Coronary artery (tissue), 2 donors: ENCODE results near the gene ESR2.

Source experiments
- DNase-seq: peaks from one replicate; pipeline ENCODE4 v3.0.0-alpha.2; 2017; ENCODE audit warnings: low spot score
- H3K27ac ChIP-seq, 2 donors: fragments of 200-600 bp; sonication (generic); one replicate each; pipeline ENCODE4 v1.5.1; 2016 to 2019
- H3K4me3 ChIP-seq: fragments of 200-600 bp; sonication (generic); 2 replicates; pipeline ENCODE4 v1.5.1; 2016; ENCODE audit warnings: mild to moderate bottlenecking, moderate library complexity
- CTCF ChIP-seq: fragments of 200-600 bp; sonication (generic); IDR thresholded peaks from one replicate; pipeline ENCODE4 v1.5.1; 2019; ENCODE audit warnings: antibody characterized with exemption

Gene ESR2

GRCh38 chr14:64234877-64235651 lies 59.1 kb downstream of the ESR2 start:
- Histone ChIP-seq H3K27ac (no peak overlapping the region), H3K4me3 (no peak overlapping the region)
- no peak for TF ChIP-seq CTCF
- no peak for DNase-seq

GRCh38 chr14:64233531-64234190 lies 60.5 kb downstream of the ESR2 start:
- H3K4me3 ChIP-seq = no peak overlapping the region
- no peak for DNase-seq
- no peak for TF ChIP-seq CTCF
- H3K27ac ChIP-seq = no peak overlapping the region

DNA sequence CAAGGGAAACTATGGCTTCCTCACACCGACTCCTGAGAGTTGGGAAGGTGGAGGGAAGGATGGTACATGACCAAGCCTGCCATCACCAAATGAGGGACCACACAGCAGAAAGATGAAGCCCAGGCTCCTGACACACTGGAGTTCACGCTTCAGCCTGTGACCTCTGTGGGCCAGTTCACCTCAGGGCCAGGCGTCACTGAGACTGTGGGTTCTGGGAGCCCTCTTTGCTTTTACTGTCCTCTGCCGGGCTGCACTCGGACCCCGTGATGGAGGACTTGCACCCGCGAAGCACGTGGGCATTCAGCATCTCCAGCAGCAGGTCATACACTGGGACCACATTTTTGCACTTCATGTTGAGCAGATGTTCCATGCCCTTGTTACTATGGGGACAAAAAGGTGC lies 61.2 kb downstream of the ESR2 start:
- Histone ChIP-seq H3K27ac (no peak overlapping the region), H3K4me3 (no peak overlapping the region)
- no peak for DNase-seq
- no peak for TF ChIP-seq CTCF

GRCh38 chr14:64232095-64232838 lies 61.9 kb downstream of the ESR2 start:
- Histone ChIP-seq H3K4me3 (no peak overlapping the region), H3K27ac (no peak overlapping the region)
- DNase-seq = no peak
- TF ChIP-seq CTCF = no peak

DNA sequence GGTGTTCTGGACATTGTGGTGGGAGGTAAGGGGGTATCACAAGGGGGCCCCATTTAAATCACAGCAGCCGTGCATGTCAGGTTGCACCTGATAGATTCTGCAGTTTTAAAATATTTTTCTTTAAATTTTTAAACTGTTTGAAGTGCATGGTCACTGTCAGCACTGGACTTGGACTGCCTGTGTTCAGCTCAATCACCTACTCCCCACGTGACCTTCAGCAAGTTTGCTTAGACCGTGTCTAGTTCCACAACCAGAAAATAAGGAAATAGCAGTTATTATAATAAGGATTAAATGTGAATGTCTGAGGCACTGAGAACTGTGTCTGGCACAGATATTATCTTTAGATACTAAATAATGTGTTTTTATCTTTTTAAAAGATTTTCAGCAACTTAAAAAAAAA lies 64.7 kb downstream of the ESR2 start:
- no peak overlapping the region for H3K4me3 ChIP-seq
- H3K27ac ChIP-seq = no peak overlapping the region
- no peak for DNase-seq
- no peak for TF ChIP-seq CTCF

DNA sequence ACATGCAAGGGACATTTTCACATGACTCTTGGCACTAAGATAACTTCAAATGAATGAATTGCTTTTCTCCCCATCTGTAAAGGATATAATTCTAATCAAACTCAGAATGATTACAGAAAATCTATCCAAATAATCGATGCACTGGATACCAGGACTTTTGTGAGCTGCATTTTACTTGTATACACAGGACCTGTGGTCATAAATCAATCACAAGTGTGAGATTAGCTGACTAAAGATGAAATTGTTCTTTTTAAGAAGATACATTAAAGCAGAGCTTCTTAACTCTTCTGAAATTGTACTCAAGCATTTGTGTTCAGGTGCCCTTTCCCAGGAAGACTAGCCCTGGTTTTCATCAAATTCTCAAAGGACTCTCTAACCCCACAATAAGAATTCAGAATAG lies 66.3 kb downstream of the ESR2 start:
- no peak overlapping the region for H3K27ac ChIP-seq

More for the DNA sequence above, 66.3 kb downstream of the ESR2 start:
- no peak for TF ChIP-seq CTCF
- DNase-seq = no peak
- no peak overlapping the region for H3K4me3 ChIP-seq
